Amniotic epithelial cell (primary cell): ENCODE measurements around the gene TUG1.
A peak's percentile ranks its signal among the peaks of the same experiment; 100 is the strongest.

Experiments
- DNase-seq: peaks from one replicate; pipeline ENCODE4 v3.0.0-alpha.2; 2010; ENCODE audit warnings: low read depth

TUG1 gene

DNA sequence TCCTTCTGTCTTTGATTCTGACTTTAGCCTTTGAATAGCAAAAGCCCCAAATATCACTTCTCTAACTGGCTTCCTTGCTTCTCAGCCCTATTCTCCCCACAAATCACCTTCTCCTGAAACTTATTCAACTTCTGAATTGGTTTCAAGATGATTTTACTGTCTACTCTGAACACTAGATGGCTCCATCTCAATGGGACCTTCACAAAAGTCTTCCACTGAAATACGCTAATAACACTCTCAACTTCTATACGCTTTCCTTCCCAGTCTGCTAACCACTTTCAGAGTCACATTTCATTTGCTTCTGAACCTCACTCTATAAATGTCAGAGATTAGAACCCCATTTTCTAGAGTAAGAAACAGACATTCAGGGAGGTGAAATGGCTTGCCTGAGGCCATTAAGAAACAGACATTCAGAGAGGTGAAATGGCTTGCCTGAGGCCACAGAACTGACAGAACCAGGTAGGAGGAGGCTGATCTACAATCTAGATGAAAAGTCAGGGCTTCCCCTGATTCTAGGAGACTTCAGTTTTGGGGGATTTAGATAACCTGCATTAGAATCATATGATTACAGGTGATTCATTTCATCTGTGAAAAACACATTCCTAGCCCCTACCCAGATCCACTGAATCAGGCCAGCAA, 21.1 kb upstream of the TUG1 start:
- peak; percentile 62 for DNase-seq

GRCh38 chr22:30948930-30949342, 20.1 kb upstream of the TUG1 start:
- peak; percentile 16 for DNase-seq

- DNase-seq = no peak
These were observed 19.0 kb upstream of the TUG1 start for GRCh38 chr22:30949934-30950660.

DNA sequence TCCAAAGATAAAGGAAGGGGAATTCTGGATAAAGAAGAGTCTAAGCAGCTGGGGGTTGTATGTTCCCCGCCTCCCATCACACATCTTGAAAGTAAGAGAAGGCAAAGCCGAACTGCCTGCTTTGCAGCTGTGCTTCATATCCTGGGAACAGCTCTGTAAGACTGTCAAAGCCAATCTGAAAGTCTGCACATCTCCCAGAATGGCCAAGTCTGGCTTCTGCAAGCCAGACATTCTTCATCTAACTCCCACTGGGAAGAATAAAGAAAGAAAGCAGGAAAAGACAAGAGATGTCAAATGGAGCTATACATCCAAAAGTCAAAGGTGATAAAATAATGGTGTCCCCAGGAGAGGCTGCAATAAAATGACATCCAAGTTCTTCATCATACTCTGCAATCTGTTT, 15.9 kb upstream of the TUG1 start:
- DNase-seq = no peak

DNA sequence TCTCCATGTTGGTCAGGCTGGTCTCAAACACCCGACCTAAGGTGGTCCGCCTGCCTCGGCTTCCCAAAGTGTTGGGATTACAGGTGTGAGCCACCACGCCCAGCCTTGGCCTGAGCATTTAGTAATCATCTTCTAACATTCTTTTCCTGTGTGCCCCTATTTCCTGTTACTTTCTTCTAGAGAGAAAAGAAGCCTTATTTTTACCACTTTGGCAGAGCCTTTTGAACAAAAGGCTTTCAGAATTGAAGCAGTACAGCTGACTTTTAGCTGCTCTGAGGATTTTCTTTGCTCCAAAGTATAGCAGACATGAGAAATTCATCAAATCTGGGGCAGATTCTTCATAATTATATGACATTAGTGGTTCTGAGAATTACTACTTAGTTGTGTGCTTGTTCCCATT, 13.9 kb upstream of the TUG1 start:
- DNase-seq = no peak

- no peak for DNase-seq
These were observed 4.2 kb upstream of the TUG1 start for GRCh38 chr22:30964858-30965257.

DNA sequence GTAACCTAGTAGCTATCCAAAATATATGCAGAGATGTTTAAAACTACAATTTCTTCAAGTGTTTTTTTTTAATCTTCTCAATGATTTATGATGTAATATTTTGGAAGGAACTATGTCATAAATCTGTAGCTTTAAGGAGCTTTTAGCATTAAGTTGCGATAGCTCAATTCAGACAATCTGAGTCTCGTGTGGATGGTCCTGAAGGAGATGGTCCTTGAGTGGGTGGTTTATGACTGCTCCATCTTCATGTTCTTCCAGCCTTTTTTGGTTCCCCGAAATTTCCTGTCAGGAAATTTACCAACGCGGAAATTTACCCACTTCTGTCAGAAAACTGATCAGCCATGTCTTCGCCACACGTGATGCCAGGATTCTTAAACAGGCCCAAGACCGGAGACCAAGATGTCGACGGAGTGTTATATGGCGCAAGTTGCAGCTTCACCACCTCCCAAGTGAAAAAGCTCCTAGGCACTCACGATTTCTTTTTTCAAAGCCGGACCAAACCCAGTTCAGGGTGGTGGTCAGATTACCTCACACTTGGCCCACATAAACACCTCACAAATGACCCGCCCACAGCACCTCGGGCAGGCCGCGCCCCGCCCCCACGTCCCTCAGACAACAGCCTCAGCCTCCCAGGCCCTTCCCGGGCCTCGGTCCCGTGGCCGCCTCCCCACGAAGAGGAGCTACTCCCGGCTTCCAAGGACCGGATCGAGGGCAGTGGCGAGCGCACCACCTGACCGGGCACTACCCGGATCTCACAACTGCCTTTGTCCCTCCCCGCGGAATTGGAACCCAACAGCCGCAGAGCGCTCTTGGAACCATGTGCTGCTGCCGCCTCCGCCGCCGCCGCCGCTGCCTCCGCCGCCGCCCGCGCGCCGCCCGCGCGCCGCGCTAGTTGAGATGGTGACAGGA, 796 bp upstream of the TUG1 start, which contains the start of gene MORC2:
TSS of gene MORC2 (minus strand) at position 760 of the 909 bp plus-strand sequence. CDS start 885 bp downstream, outside the sequence.
- peak; percentile 58 for DNase-seq

- DNase-seq = peak; percentile 37
These were observed 679 bp downstream of the TUG1 start for GRCh38 chr22:30969532-30970355.

DNA sequence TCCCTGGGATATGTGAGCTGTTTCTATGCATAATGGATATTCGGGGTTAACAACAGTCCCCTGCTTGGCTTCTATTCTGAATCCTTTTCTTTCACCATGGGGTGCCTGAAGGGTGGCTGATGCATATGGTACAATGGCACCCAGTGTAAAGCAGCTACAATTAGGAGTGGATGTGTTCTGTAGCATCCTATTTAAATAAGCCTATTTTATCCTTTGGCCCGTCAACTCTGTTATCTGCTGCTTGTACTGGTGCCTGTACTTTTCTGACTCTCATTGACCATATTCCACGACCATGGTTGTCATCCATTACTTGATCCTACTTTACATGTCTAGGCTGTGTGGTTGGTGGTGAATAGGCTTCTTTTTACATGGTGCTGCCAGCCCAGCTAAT, 1.3 kb downstream of the TUG1 start:
- DNase-seq = no peak

- peak; percentile 89 for DNase-seq
These were observed 9.4 kb downstream of the TUG1 start for GRCh38 chr22:30978304-30978962.

DNA sequence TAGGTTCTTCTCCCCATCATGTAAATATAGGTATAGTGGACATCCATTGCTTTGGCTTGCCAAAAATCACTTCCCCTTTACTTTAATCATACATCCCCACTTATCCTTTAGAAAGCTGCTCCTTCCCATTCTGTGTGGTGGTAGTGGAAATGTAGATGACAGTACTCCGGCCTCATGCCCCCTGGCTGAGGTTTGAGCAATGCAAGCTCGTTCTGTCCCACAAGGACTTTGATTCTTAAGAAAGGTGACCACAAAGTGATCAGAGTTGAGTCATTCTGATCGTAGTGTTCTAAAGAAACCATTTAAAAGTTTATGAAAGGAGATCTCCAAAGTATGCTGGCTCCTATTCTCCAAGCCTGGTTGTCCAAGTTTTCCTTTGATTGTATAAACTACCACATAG, 10.9 kb downstream of the TUG1 start:
- DNase-seq = no peak

- no peak for DNase-seq
These were observed 13.4 kb downstream of the TUG1 start for GRCh38 chr22:30982512-30982911.

- no peak for DNase-seq
These were observed 15.3 kb downstream of the TUG1 start for GRCh38 chr22:30984317-30984716.

DNA sequence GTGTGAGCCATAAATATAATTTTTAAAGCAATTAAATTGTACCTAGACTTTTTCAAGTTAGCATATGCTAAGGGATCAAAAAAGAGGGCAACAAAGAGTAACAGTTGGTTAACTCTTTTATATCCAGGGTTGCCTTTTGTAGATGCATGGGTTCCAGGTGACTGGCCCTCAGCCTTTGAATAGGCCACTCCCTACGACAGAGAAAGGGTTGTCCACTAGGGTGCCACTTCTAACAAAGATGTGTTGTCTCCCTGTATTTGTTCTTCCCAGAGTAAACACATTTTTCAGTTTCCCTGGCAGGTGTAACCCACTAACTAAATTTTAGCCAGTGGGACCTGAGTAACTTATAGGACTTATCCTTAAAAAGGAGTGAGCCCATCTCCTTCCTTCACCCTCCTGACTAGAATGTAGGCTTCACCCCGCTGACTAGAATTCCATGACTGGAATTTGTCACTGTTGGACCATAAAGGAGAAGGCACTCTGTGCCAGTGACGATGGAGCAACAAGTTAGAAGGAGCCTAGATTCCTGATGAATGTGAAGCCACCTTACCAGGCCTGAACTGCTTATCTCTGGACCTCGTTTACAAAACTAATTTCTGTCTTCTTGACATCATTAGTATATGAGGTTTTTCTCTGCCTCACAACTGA, 16.6 kb downstream of the TUG1 start:
- no peak for DNase-seq

DNA sequence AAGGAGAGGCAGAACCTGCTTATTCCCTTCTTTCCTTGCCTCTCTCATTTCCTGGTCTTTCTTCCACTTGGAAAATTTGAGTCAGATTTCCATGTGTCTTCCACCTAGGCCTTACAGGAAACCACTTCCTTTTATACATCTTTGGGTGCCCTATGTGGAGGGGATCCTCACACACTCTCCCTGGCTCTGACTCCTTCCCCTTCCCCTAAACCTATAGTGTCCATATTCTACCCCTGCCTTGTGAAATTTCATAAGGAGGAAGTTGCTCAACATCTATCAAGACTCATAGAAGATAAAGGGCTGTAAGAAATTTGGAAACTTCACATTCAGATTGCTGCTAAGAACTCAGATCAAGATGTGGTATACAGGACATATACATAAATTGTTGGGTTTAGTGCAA, 20.4 kb downstream of the TUG1 start:
- peak; percentile 29 for DNase-seq

GRCh38 chr22:30990690-30991089, 21.6 kb downstream of the TUG1 start:
- DNase-seq = no peak

DNA sequence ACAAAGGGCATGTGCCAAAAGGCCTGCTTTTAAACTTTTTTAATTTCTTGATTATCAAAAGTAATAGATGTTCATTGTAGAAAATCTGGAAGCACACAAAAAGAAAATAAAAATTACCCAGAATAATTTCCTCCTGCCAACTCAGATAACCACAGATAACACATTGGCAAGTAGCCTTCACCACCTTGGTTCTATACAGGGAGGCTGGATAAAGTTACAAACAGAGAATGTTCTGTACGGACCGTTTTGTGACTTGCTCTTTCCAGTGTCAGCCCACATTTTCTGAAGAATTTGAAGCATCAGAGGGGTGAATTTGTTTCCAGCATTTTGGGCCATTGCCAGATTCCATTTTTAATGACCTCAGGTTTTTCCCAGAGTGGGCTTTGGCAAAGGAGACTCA, 23.5 kb downstream of the TUG1 start:
- DNase-seq = no peak

GRCh38 chr22:30994960-30995359, 25.9 kb downstream of the TUG1 start:
- DNase-seq = no peak

DNA sequence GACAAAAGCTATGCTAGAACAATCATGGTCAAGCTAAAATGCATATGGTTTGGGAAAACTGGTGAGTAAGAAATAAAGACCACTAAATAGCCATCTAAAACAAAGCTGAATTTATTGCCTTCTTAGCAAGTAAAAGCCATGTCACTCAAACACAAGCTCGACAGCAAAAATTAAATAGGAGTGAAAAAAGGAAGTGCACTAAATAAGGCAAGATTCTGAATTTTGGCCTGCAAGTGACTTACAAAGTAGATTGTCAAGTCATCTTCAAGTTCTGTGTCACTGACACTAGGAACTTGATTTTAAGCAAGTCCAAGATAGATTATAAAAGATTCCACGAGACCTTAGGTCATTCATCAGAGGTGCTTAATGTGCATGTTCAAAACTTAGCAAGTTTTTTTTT, 27.4 kb downstream of the TUG1 start:
- DNase-seq = no peak

GRCh38 chr22:30998329-30998728, 29.3 kb downstream of the TUG1 start:
- DNase-seq = no peak
